WTC11 (cell line): Measurements from ENCODE around the gene IDH3B. TPM values are rescaled to one million over a fixed set of nuclear protein-coding genes. Genes with fewer than 3 reads are reported as not detected.

Experiments
- ATAC-seq: fragments of 200-7000 bp; cut with Tn5 transposase; 2 replicates; pipeline ENCODE4 v1.10.0; 2021; ENCODE audit warnings: mild to moderate bottlenecking, moderate library complexity
- CTCF ChIA-PET: fragments of 300-600 bp; sonication (Branson Sonifier 250); formaldehyde crosslinking; loops from one replicate; lab custom pipeline; 2021; ENCODE audit warnings: antibody characterized with exemption; lab: Charles Lee
- POLR2A ChIA-PET: fragments of 350-600 bp; sonication (Branson Sonifier 250); formaldehyde crosslinking; loops from one replicate; lab custom pipeline; 2021; ENCODE audit warnings: antibody characterized with exemption; lab: Charles Lee
- DNase-seq: peaks from one replicate; pipeline ENCODE4 v3.0.0; 2021; ENCODE audit warnings: low spot score
- H3K27ac Mint-ChIP-seq: 2 replicates; pipeline ENCODE4 v1.8.0; 2021; ENCODE audit warnings: mixed read lengths
- H3K27me3 Mint-ChIP-seq: 2 replicates; pipeline ENCODE4 v1.8.0; 2021; ENCODE audit warnings: low read depth, mild to moderate bottlenecking, moderate library complexity, mixed read lengths
- H3K36me3 Mint-ChIP-seq: 2 replicates; pipeline ENCODE4 v1.8.0; 2021; ENCODE audit warnings: mixed read lengths
- H3K4me1 Mint-ChIP-seq: 2 replicates; pipeline ENCODE4 v1.8.0; 2022; ENCODE audit warnings: mixed read lengths
- H3K4me3 Mint-ChIP-seq: 2 replicates; pipeline ENCODE4 v1.8.0; 2021; ENCODE audit warnings: mild to moderate bottlenecking, moderate library complexity, mixed read lengths
- H3K9me3 Mint-ChIP-seq: 2 replicates; pipeline ENCODE4 v1.8.0; 2021; ENCODE audit warnings: mixed read lengths
- CREB1 ChIP-seq: sonication (generic); formaldehyde crosslinking; IDR thresholded peaks from 2 replicates; pipeline ENCODE4 v1.8.0; 2023; ENCODE audit warnings: mild to moderate bottlenecking, missing genetic modification reagents
- E2F4 ChIP-seq: sonication (generic); formaldehyde crosslinking; IDR thresholded peaks from 2 replicates; pipeline ENCODE4 v1.8.1; 2022; ENCODE audit warnings: low read depth, mild to moderate bottlenecking, moderate library complexity, missing genetic modification reagents, borderline replicate concordance
- E2F5 ChIP-seq: sonication (generic); formaldehyde crosslinking; IDR thresholded peaks from 2 replicates; pipeline ENCODE4 v1.8.1; 2022; ENCODE audit warnings: mild to moderate bottlenecking, moderate library complexity, missing genetic modification reagents
- FOXP4 ChIP-seq: sonication (generic); formaldehyde crosslinking; IDR thresholded peaks from 2 replicates; pipeline ENCODE4 v1.8.0; 2022; ENCODE audit warnings: mild to moderate bottlenecking, missing genetic modification reagents
- NFATC4 ChIP-seq: fragments of 250-450 bp; sonication (Bioruptor Pico); IDR thresholded peaks from 2 replicates; pipeline ENCODE4 v1.9.0; 2021; ENCODE audit warnings: mild to moderate bottlenecking
- NFYB ChIP-seq: sonication (generic); formaldehyde crosslinking; conservative IDR thresholded peaks from 2 replicates; pipeline ENCODE4 v1.8.0; 2022; ENCODE audit warnings: low read depth, missing genetic modification reagents
- NR2C2 ChIP-seq: sonication (generic); formaldehyde crosslinking; IDR thresholded peaks from 2 replicates; pipeline ENCODE4 v1.8.0; 2022; ENCODE audit warnings: mild to moderate bottlenecking, missing genetic modification reagents
- RORB ChIP-seq: fragments of 250-450 bp; sonication (Bioruptor Pico); IDR thresholded peaks from 2 replicates; pipeline ENCODE4 v1.9.0; 2021; ENCODE audit warnings: mild to moderate bottlenecking
- STAT6 ChIP-seq: sonication (generic); formaldehyde crosslinking; conservative IDR thresholded peaks from 2 replicates; pipeline ENCODE4 v1.8.1; 2023; ENCODE audit warnings: mild to moderate bottlenecking, low read depth, missing genetic modification reagents, moderate library complexity
- USF2 ChIP-seq: sonication (generic); formaldehyde crosslinking; IDR thresholded peaks from 2 replicates; pipeline ENCODE4 v1.8.1; 2023; ENCODE audit warnings: mild to moderate bottlenecking, missing genetic modification reagents, moderate library complexity
- ZNF281 ChIP-seq: sonication (generic); formaldehyde crosslinking; IDR thresholded peaks from 2 replicates; pipeline ENCODE4 v1.8.0; 2023; ENCODE audit warnings: mild to moderate bottlenecking, missing genetic modification reagents
- ZNF396 ChIP-seq: fragments of 250-450 bp; sonication (Bioruptor Pico); IDR thresholded peaks from 2 replicates; pipeline ENCODE4 v1.8.0; 2021; ENCODE audit warnings: mild to moderate bottlenecking, moderate library complexity, borderline replicate concordance
- ZNF671 ChIP-seq: fragments of 250-450 bp; sonication (Bioruptor Pico); IDR thresholded peaks from 2 replicates; pipeline ENCODE4 v1.8.0; 2021; ENCODE audit warnings: mild to moderate bottlenecking
- total RNA-seq: library from RNA; stranded (reverse); gene quantifications from 3 replicates; pipeline ENCODE4 v1.2.3, GENCODE V29; 2021
- TF ChIP-seq, protein P1 (sequence below): fragments of 250-450 bp; sonication (Bioruptor Pico); IDR thresholded peaks from 2 replicates; pipeline ENCODE4 v1.9.0; 2021; ENCODE audit warnings: moderate library complexity, mild to moderate bottlenecking, inconsistent platforms, borderline replicate concordance

The IDH3B gene
- total RNA-seq, 1 experiment from 2014 or later = 136 TPM

DNA sequence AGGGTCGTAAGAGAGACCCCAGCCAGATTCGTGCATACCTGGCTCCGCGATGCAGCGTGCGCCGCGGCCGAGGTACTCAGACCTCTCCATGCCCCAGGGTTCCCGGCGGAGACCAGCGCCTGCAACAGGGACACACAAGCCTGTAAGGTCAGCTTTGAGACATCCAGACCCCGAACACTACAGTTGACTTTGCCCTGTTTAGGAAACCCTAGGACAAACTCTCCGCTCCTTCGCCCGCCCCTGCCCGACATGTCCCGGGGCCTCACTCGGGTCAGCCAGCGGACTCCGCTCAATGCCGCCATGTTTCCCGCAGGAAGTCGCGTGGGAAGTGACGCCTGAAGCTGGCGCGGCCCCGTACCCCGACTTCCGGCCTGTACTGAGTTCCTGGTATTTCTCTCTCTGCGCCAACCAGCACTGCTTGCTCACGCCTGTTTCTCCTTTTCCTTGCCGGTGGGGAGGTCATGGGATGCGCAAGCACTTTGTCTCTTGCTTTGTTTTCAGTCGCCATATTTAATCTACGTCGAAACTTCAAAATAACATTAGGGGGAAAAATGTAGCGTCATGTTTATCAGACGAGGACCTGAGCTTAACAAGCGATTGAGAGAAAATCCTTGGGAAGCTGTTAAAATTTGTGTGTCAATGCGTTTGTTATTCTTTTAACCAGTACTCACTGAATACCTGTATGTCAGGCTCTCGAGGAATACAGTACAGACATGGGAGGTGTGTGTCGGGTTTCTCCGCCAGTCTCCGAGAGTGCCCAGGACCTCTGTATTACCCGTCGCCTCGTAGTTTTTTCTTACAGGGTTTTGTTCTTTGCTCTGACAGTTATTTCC lies at the start of gene IDH3B (continued):
- TF ChIP-seq FOXP4 = no peak
- no peak for TF ChIP-seq NR2C2 (CRISPR knock-in tag)
- TF ChIP-seq, all 79 proteins: peak for 13

DNA sequence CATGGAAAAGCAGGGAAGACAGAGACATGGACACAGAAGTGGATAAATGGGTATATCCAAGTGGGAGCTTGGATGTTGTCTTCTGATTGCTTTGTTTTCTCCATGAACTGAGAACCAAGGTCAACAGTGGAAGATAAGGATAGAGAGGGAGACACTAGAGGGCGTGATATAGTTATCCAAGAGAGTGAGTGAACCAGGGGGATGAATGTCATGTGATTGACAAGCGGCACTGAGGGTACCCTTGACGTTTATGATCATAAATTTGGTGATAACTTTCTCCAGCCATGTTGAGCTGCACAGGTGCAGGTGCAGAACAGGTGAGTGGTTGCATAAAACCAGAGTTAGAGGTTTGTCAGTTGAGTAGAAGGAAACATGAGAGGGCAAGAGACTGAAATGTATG lies 49.3 kb upstream of the IDH3B start:
- H3K4me1 Mint-ChIP-seq = peaks cover 5% of the 10 kb centered on the region
- DNase-seq (no peak), ATAC-seq (peak; percentile 71)
- no peaks in the 10 kb centered on the region for H3K36me3 Mint-ChIP-seq
- no peak overlapping the region for H3K4me3 Mint-ChIP-seq
- POLR2A ChIA-PET = interaction anchor here (0.6 kb wide), 1 partner anchor 81 kb away, joined by 3 read pairs; no protein-coding TSS in a partner anchor
- CTCF ChIA-PET = interaction anchor here (0.6 to 2.1 kb wide), 8 partner anchors 11 to 47 kb away, joined by 3 to 10 read pairs (median 4); no protein-coding TSS in a partner anchor
- peaks cover 2% of the 10 kb centered on the region; the same call in 1 of the 2 replicates for H3K27me3 Mint-ChIP-seq
- H3K9me3 Mint-ChIP-seq = peaks cover 6% of the 10 kb centered on the region; the same call in 1 of the 2 replicates
- peak; percentile 60 for TF ChIP-seq USF2 (CRISPR knock-in tag)
- TF ChIP-seq, protein P1, sequence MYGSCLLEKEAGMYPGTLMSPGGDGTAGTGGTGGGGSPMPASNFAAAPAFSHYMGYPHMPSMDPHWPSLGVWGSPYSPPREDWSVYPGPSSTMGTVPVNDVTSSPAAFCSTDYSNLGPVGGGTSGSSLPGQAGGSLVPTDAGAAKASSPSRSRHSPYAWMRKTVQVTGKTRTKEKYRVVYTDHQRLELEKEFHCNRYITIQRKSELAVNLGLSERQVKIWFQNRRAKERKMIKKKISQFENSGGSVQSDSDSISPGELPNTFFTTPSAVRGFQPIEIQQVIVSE (CRISPR knock-in tag) = no peak
- H3K27ac Mint-ChIP-seq = no peak overlapping the region

GRCh38 chr20:2709205-2709981 lies 45.4 kb upstream of the IDH3B start:
- Mint-ChIP-seq H3K36me3 (no peaks in the 10 kb centered on the region), H3K27me3 (peaks cover 24% of the 10 kb centered on the region), H3K9me3 (no peaks in the 10 kb centered on the region), H3K27ac (no peak overlapping the region), H3K4me3 (no peak overlapping the region), H3K4me1 (peaks cover 24% of the 10 kb centered on the region)
- ChIA-PET CTCF (interaction anchor here (0.5 to 1.6 kb wide), 8 partner anchors 17 to 62 kb away, joined by 3 to 10 read pairs (median 4); partner anchors contain the start of gene EBF4), POLR2A (no interaction called here)
- DNase-seq = no peak
- no peak for TF ChIP-seq E2F4 (CRISPR knock-in tag)
- TF ChIP-seq ZNF671 (CRISPR knock-in tag) = no peak
- no peak for ATAC-seq

GRCh38 chr20:2708665-2709064 lies 44.6 kb upstream of the IDH3B start:
- H3K27me3 Mint-ChIP-seq = peaks cover 29% of the 10 kb centered on the region
- H3K36me3 Mint-ChIP-seq = no peaks in the 10 kb centered on the region
- H3K4me1 Mint-ChIP-seq = peaks cover 24% of the 10 kb centered on the region
- no peak overlapping the region for H3K4me3 Mint-ChIP-seq
- DNase-seq (no peak), ATAC-seq (no peak)
- CTCF ChIA-PET = interaction anchor here (0.6 to 1.7 kb wide), 7 partner anchors 16 to 62 kb away, joined by 3 to 7 read pairs (median 4); partner anchors contain the start of gene EBF4
- no peaks in the 10 kb centered on the region for H3K9me3 Mint-ChIP-seq
- POLR2A ChIA-PET = no interaction called here
- no peak overlapping the region for H3K27ac Mint-ChIP-seq
- TF ChIP-seq ZNF281 (CRISPR knock-in tag) (no peak), E2F5 (CRISPR knock-in tag) (no peak), RORB (CRISPR knock-in tag) (no peak), NFYB (no peak), CREB1 (no peak), NFATC4 (CRISPR knock-in tag) (no peak), ZNF396 (CRISPR knock-in tag) (no peak), STAT6 (CRISPR knock-in tag) (no peak)
